GM23338 (cell line): ENCODE data around the gene FAM13A. TPM values are rescaled to one million over a fixed set of nuclear protein-coding genes. Genes with fewer than 3 reads are reported as not detected.

Source experiments
- ATAC-seq: fragments of 200-7000 bp; cut with Tn5 transposase; 3 replicates; pipeline ENCODE4 v1.9.1; 2020
- DNase-seq: peaks from one replicate; pipeline ENCODE4 v3.0.0-alpha.2; 2015; ENCODE audit warnings: low spot score
- H2AFZ ChIP-seq: fragments of 200-600 bp; sonication (generic); 2 replicates; pipeline ENCODE4 v1.8.0; 2016; ENCODE audit warnings: antibody characterized with exemption, mild to moderate bottlenecking, moderate library complexity
- H3F3A ChIP-seq: fragments of 200-600 bp; sonication (generic); replicated peaks from 2 replicates; pipeline ENCODE4 v1.8.0; 2017; ENCODE audit warnings: antibody characterized with exemption, mixed run types, low read depth
- H3K27ac ChIP-seq: fragments of 200-600 bp; sonication (generic); 2 replicates; pipeline ENCODE4 v1.6.1; 2016; ENCODE audit warnings: low read depth
- H3K27me3 ChIP-seq: fragments of 200-600 bp; sonication (generic); 2 replicates; pipeline ENCODE4 v1.8.0; 2016; ENCODE audit warnings: mild to moderate bottlenecking, mixed run types, moderate library complexity; ENCODE audit not compliant: insufficient read depth
- H3K36me3 ChIP-seq: fragments of 200-600 bp; sonication (generic); 2 replicates; pipeline ENCODE4 v1.8.0; 2016; ENCODE audit warnings: mild to moderate bottlenecking; ENCODE audit not compliant: insufficient read depth
- H3K4me1 ChIP-seq: fragments of 200-600 bp; sonication (generic); 2 replicates; pipeline ENCODE4 v1.8.0; 2016; ENCODE audit warnings: mild to moderate bottlenecking, moderate library complexity; ENCODE audit not compliant: insufficient read depth
- H3K4me2 ChIP-seq: fragments of 200-600 bp; sonication (generic); 2 replicates; pipeline ENCODE4 v1.7.1; 2017; ENCODE audit warnings: mixed run types
- H3K4me3 ChIP-seq: fragments of 200-600 bp; sonication (generic); 2 replicates; pipeline ENCODE4 v1.6.1; 2016; ENCODE audit warnings: mixed run types
- H3K79me2 ChIP-seq: fragments of 200-600 bp; sonication (generic); replicated peaks from 2 replicates; pipeline ENCODE4 v1.8.0; 2017; ENCODE audit warnings: mild to moderate bottlenecking; ENCODE audit not compliant: insufficient read depth
- H3K9me2 ChIP-seq: fragments of 200-600 bp; sonication (generic); 2 replicates; pipeline ENCODE4 v1.8.0; 2017; ENCODE audit not compliant: insufficient read depth
- H4K20me1 ChIP-seq: fragments of 200-600 bp; sonication (generic); replicated peaks from 2 replicates; pipeline ENCODE4 v1.8.0; 2017; ENCODE audit warnings: mild to moderate bottlenecking; ENCODE audit not compliant: insufficient read depth
- H3K27ac Mint-ChIP-seq: 2 replicates; pipeline ENCODE4 v1.8.0; 2020; ENCODE audit warnings: inconsistent platforms, mild to moderate bottlenecking, moderate library complexity, mixed read lengths
- H3K27me3 Mint-ChIP-seq: 3 replicates; pipeline ENCODE4 v1.8.0; 2022; ENCODE audit warnings: low read depth, mild to moderate bottlenecking, moderate library complexity, mixed read lengths, inconsistent platforms; ENCODE audit not compliant: insufficient read depth, poor library complexity
- H3K36me3 Mint-ChIP-seq: 3 replicates; pipeline ENCODE4 v1.8.0; 2021; ENCODE audit warnings: low read depth, mild to moderate bottlenecking, inconsistent platforms, moderate library complexity, mixed read lengths
- H3K4me1 Mint-ChIP-seq: 3 replicates; pipeline ENCODE4 v1.8.0; 2020; ENCODE audit warnings: mild to moderate bottlenecking, inconsistent platforms, mixed read lengths
- H3K4me3 Mint-ChIP-seq: 3 replicates; pipeline ENCODE4 v1.8.0; 2021; ENCODE audit warnings: moderate library complexity, mild to moderate bottlenecking, inconsistent platforms, mixed read lengths
- H3K9me3 Mint-ChIP-seq: 3 replicates; pipeline ENCODE4 v1.8.0; 2020; ENCODE audit warnings: moderate library complexity, mild to moderate bottlenecking, inconsistent platforms, mixed read lengths
- CREB1 ChIP-seq: fragments of 250-450 bp; sonication (Bioruptor Pico); IDR thresholded peaks from 2 replicates; pipeline ENCODE4 v1.5.0; 2020; ENCODE audit warnings: low read depth, mild to moderate bottlenecking, moderate library complexity
- EZH2 ChIP-seq: fragments of 200-600 bp; sonication (generic); IDR thresholded peaks from one replicate; pipeline ENCODE4 v1.8.0; 2017; ENCODE audit warnings: antibody characterized with exemption, mild to moderate bottlenecking, low read depth; ENCODE audit not compliant: unreplicated experiment
- EZH2phosphoT487 ChIP-seq: fragments of 200-600 bp; sonication (generic); IDR thresholded peaks from one replicate; pipeline ENCODE4 v1.8.1; 2018; ENCODE audit warnings: antibody characterized with exemption; ENCODE audit not compliant: unreplicated experiment
- JUNB ChIP-seq: IDR thresholded peaks from one replicate; pipeline ENCODE4 v1.6.1; 2016; ENCODE audit warnings: antibody characterized with exemption; ENCODE audit not compliant: unreplicated experiment
- NANOG ChIP-seq: IDR thresholded peaks from 2 replicates; pipeline ENCODE4 v1.6.1; 2016; ENCODE audit warnings: antibody characterized with exemption, borderline replicate concordance
- POLR2AphosphoS5 ChIP-seq: IDR thresholded peaks from 2 replicates; pipeline ENCODE4 v1.6.1; 2016; ENCODE audit warnings: antibody characterized with exemption, low read depth
- STAT1 ChIP-seq: IDR thresholded peaks from one replicate; pipeline ENCODE4 v1.6.1; 2016; ENCODE audit warnings: antibody characterized with exemption; ENCODE audit not compliant: unreplicated experiment
- ZNF114 ChIP-seq: fragments of 250-450 bp; sonication (Bioruptor Pico); IDR thresholded peaks from 2 replicates; pipeline ENCODE4 v1.5.0; 2020; ENCODE audit warnings: mild to moderate bottlenecking, moderate library complexity
- ZNF331 ChIP-seq: fragments of 250-450 bp; sonication (Bioruptor Pico); IDR thresholded peaks from 2 replicates; pipeline ENCODE4 v1.5.0; 2020; ENCODE audit warnings: low read depth, mild to moderate bottlenecking, moderate library complexity
- polyA plus RNA-seq: library from polyadenylated mRNA; unstranded; fragments of >200 nt; fragmentation: Nextera tagmentation; extraction: Ambion mirVana; gene quantifications from 2 replicates; pipeline ENCODE4 v1.2.1, GENCODE V29; 2016
- total RNA-seq: library from RNA; depleted of rRNA; stranded (reverse); fragments of >200 nt; shearing (Covaris generic); gene quantifications from 2 replicates; pipeline ENCODE4 v1.2.3, GENCODE V29; 2014
- TF ChIP-seq, protein P1 (sequence below): fragments of 250-450 bp; sonication (Bioruptor Pico); IDR thresholded peaks from 2 replicates; pipeline ENCODE4 v1.5.0; 2020; ENCODE audit warnings: mild to moderate bottlenecking, moderate library complexity
- TF ChIP-seq, protein P2 (sequence below), 2 experiments: fragments of 200-600 bp in 1 of 2; sonication (generic) in 1 of 2; conservative IDR thresholded peaks; 2 replicates each; pipeline versions ENCODE4 v1.5.1 to v1.6.1; 2016 to 2017; ENCODE audit warnings: antibody characterized with exemption in 2 of 2, low read depth in 2 of 2, mild to moderate bottlenecking in 2 of 2, moderate library complexity in 1 of 2
- TF ChIP-seq, protein P3 (sequence below): IDR thresholded peaks from 2 replicates; pipeline ENCODE4 v1.6.1; 2016; ENCODE audit warnings: antibody characterized with exemption
- TF ChIP-seq, protein P4 (sequence below): IDR thresholded peaks from one replicate; pipeline ENCODE4 v1.6.1; 2018; ENCODE audit warnings: antibody characterized with exemption; ENCODE audit not compliant: unreplicated experiment

FAM13A gene
- total and polyA plus RNA-seq, 2 experiments from 2014 or later, result 13.9 to 28.4 TPM

DNA sequence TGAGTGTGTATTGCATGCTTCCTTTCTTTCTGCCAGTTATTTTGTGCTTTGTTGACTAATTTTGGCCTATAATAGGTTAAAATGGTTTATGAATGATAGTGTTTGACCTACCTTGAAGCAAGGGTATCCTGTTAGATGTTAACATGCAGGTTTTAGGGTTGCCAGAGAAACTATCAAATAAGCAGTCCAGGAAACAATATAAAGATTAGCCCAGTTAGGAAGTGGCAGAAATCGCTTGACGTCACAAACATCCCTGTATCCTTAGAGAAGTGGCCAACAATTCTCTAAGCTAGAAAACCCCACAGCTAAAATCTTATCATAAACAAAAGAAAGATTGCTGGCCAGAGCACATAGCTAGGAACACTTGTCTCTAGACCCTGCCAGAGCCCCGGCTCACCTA is 363.2 kb downstream of the FAM13A start (continued):
- TF ChIP-seq, protein P1, sequence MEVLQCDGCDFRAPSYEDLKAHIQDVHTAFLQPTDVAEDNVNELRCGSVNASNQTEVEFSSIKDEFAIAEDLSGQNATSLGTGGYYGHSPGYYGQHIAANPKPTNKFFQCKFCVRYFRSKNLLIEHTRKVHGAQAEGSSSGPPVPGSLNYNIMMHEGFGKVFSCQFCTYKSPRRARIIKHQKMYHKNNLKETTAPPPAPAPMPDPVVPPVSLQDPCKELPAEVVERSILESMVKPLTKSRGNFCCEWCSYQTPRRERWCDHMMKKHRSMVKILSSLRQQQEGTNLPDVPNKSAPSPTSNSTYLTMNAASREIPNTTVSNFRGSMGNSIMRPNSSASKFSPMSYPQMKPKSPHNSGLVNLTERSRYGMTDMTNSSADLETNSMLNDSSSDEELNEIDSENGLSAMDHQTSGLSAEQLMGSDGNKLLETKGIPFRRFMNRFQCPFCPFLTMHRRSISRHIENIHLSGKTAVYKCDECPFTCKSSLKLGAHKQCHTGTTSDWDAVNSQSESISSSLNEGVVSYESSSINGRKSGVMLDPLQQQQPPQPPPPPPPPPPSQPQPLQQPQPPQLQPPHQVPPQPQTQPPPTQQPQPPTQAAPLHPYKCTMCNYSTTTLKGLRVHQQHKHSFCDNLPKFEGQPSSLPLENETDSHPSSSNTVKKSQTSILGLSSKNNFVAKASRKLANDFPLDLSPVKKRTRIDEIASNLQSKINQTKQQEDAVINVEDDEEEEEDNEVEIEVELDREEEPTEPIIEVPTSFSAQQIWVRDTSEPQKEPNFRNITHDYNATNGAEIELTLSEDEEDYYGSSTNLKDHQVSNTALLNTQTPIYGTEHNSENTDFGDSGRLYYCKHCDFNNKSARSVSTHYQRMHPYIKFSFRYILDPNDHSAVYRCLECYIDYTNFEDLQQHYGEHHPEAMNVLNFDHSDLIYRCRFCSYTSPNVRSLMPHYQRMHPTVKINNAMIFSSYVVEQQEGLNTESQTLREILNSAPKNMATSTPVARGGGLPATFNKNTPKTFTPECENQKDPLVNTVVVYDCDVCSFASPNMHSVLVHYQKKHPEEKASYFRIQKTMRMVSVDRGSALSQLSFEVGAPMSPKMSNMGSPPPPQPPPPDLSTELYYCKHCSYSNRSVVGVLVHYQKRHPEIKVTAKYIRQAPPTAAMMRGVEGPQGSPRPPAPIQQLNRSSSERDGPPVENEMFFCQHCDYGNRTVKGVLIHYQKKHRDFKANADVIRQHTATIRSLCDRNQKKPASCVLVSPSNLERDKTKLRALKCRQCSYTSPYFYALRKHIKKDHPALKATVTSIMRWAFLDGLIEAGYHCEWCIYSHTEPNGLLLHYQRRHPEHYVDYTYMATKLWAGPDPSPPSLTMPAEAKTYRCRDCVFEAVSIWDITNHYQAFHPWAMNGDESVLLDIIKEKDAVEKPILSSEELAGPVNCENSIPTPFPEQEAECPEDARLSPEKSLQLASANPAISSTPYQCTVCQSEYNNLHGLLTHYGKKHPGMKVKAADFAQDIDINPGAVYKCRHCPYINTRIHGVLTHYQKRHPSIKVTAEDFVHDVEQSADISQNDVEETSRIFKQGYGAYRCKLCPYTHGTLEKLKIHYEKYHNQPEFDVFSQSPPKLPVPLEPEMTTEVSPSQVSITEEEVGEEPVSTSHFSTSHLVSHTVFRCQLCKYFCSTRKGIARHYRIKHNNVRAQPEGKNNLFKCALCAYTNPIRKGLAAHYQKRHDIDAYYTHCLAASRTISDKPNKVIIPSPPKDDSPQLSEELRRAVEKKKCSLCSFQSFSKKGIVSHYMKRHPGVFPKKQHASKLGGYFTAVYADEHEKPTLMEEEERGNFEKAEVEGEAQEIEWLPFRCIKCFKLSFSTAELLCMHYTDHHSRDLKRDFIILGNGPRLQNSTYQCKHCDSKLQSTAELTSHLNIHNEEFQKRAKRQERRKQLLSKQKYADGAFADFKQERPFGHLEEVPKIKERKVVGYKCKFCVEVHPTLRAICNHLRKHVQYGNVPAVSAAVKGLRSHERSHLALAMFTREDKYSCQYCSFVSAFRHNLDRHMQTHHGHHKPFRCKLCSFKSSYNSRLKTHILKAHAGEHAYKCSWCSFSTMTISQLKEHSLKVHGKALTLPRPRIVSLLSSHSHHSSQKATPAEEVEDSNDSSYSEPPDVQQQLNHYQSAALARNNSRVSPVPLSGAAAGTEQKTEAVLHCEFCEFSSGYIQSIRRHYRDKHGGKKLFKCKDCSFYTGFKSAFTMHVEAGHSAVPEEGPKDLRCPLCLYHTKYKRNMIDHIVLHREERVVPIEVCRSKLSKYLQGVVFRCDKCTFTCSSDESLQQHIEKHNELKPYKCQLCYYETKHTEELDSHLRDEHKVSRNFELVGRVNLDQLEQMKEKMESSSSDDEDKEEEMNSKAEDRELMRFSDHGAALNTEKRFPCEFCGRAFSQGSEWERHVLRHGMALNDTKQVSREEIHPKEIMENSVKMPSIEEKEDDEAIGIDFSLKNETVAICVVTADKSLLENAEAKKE (CRISPR knock-in tag), result no peak
- TF ChIP-seq ZNF331 (CRISPR knock-in tag), result no peak
- no peak for TF ChIP-seq STAT1
- no peak for TF ChIP-seq EZH2phosphoT487
- no peak for TF ChIP-seq ZNF114

DNA sequence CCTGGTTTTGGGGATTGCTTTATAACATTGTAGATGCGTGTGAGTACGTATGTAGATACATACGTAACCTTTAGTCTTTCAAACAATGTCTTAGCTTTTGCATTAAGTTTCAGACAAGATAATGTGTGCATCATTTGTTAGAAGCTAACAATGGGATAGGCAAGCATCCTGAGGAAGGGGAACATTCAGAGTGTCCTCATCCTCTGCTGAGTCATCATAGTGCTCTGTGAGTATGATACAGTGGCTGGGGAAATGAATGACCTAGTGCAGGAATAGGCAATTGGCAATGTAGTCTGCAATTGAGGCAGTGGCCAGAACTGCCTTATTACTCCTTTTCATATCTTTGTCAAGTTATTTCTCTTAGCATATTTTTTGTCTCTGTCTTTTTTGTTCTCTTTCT is 366.6 kb downstream of the FAM13A start:
- Histone ChIP-seq H4K20me1 (no peaks in the 10 kb centered on the region), H3K79me2 (no peaks in the 10 kb centered on the region), H3K27me3 (no peaks in the 10 kb centered on the region), H2AFZ (no peak overlapping the region), H3K9me2 (no peaks in the 10 kb centered on the region), H3K4me3 (no peak overlapping the region), H3F3A (no peaks in the 10 kb centered on the region), H3K27ac (no peak overlapping the region), H3K4me2 (no peak overlapping the region), H3K4me1 (no peaks in the 10 kb centered on the region), H3K36me3 (no peaks in the 10 kb centered on the region)
- Mint-ChIP-seq H3K4me3 (no peak overlapping the region), H3K4me1 (peaks cover 3% of the 10 kb centered on the region; the same call in 2 of the 3 replicates), H3K9me3 (no peaks in the 10 kb centered on the region), H3K27ac (peak overlapping the region; percentile 73), H3K27me3 (peaks cover under 1% of the 10 kb centered on the region), H3K36me3 (no peaks in the 10 kb centered on the region)
- no peak for ATAC-seq
- no peak for DNase-seq
- TF ChIP-seq, protein P2, sequence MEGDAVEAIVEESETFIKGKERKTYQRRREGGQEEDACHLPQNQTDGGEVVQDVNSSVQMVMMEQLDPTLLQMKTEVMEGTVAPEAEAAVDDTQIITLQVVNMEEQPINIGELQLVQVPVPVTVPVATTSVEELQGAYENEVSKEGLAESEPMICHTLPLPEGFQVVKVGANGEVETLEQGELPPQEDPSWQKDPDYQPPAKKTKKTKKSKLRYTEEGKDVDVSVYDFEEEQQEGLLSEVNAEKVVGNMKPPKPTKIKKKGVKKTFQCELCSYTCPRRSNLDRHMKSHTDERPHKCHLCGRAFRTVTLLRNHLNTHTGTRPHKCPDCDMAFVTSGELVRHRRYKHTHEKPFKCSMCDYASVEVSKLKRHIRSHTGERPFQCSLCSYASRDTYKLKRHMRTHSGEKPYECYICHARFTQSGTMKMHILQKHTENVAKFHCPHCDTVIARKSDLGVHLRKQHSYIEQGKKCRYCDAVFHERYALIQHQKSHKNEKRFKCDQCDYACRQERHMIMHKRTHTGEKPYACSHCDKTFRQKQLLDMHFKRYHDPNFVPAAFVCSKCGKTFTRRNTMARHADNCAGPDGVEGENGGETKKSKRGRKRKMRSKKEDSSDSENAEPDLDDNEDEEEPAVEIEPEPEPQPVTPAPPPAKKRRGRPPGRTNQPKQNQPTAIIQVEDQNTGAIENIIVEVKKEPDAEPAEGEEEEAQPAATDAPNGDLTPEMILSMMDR (conservative IDR thresholded peaks at IDR 0.05; ENCODE audit: low read depth in 2 of 2), result no peak
- TF ChIP-seq, protein P3, sequence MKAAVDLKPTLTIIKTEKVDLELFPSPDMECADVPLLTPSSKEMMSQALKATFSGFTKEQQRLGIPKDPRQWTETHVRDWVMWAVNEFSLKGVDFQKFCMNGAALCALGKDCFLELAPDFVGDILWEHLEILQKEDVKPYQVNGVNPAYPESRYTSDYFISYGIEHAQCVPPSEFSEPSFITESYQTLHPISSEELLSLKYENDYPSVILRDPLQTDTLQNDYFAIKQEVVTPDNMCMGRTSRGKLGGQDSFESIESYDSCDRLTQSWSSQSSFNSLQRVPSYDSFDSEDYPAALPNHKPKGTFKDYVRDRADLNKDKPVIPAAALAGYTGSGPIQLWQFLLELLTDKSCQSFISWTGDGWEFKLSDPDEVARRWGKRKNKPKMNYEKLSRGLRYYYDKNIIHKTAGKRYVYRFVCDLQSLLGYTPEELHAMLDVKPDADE, result no peak
- no peak for TF ChIP-seq CREB1
- no peak for TF ChIP-seq STAT1
- TF ChIP-seq NANOG, result no peak
- TF ChIP-seq ZNF114, result no peak
- TF ChIP-seq, protein P4, sequence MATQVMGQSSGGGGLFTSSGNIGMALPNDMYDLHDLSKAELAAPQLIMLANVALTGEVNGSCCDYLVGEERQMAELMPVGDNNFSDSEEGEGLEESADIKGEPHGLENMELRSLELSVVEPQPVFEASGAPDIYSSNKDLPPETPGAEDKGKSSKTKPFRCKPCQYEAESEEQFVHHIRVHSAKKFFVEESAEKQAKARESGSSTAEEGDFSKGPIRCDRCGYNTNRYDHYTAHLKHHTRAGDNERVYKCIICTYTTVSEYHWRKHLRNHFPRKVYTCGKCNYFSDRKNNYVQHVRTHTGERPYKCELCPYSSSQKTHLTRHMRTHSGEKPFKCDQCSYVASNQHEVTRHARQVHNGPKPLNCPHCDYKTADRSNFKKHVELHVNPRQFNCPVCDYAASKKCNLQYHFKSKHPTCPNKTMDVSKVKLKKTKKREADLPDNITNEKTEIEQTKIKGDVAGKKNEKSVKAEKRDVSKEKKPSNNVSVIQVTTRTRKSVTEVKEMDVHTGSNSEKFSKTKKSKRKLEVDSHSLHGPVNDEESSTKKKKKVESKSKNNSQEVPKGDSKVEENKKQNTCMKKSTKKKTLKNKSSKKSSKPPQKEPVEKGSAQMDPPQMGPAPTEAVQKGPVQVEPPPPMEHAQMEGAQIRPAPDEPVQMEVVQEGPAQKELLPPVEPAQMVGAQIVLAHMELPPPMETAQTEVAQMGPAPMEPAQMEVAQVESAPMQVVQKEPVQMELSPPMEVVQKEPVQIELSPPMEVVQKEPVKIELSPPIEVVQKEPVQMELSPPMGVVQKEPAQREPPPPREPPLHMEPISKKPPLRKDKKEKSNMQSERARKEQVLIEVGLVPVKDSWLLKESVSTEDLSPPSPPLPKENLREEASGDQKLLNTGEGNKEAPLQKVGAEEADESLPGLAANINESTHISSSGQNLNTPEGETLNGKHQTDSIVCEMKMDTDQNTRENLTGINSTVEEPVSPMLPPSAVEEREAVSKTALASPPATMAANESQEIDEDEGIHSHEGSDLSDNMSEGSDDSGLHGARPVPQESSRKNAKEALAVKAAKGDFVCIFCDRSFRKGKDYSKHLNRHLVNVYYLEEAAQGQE, result no peak
- TF ChIP-seq EZH2, result no peak
- TF ChIP-seq POLR2AphosphoS5, result no peak
- no peak for TF ChIP-seq JUNB
- no peak for TF ChIP-seq EZH2phosphoT487
